HG03103 (cell line): ENCODE data around the gene ZNF579.

Source experiments
- ATAC-seq: cut with Tn5 transposase; IDR thresholded peaks from one replicate; pipeline ENCODE4 v1.9.1; 2021; ENCODE audit warnings: low read depth; ENCODE audit not compliant: unreplicated experiment

Gene ZNF579

GRCh38 chr19:55611983-55612645 lies 31.5 kb upstream of the ZNF579 start:
- ATAC-seq: no peak

- no peak for ATAC-seq
These were observed 30.8 kb upstream of the ZNF579 start for GRCh38 chr19:55611300-55611982.

GRCh38 chr19:55609326-55609725 lies 28.7 kb upstream of the ZNF579 start:
- ATAC-seq: no peak

GRCh38 chr19:55606817-55607216 lies 26.2 kb upstream of the ZNF579 start:
- ATAC-seq: no peak

GRCh38 chr19:55606471-55606787 lies 25.8 kb upstream of the ZNF579 start:
- ATAC-seq: no peak

- ATAC-seq: peak; percentile 19
These were observed 25.2 kb upstream of the ZNF579 start, which contains the start of gene ZNF865 for GRCh38 chr19:55605637-55606470. Gene ZNF865, plus strand, starts transcription at chr19:55605647. Its CDS starts 7,972 bp downstream, at chr19:55613619.

- peak; percentile 59 for ATAC-seq
These were observed 24.6 kb upstream of the ZNF579 start for GRCh38 chr19:55605207-55605636.

GRCh38 chr19:55603581-55604292 lies 23.1 kb upstream of the ZNF579 start:
- no peak for ATAC-seq

GRCh38 chr19:55603115-55603514 lies 22.5 kb upstream of the ZNF579 start:
- no peak for ATAC-seq

GRCh38 chr19:55602104-55603001 lies 21.7 kb upstream of the ZNF579 start:
- ATAC-seq: no peak

GRCh38 chr19:55601084-55601483 lies 20.4 kb upstream of the ZNF579 start:
- no peak for ATAC-seq

GRCh38 chr19:55600662-55601028 lies 20.0 kb upstream of the ZNF579 start:
- ATAC-seq: no peak

- ATAC-seq: peak; percentile 34
These were observed 19.4 kb upstream of the ZNF579 start, which contains the start of gene ZNF524 for GRCh38 chr19:55599842-55600661. Gene ZNF524, plus strand, starts transcription at chr19:55600288. Its CDS starts 1,825 bp downstream, at chr19:55602113.

GRCh38 chr19:55599468-55599841 lies 18.8 kb upstream of the ZNF579 start, which contains the start of gene FIZ1:
Gene FIZ1, minus strand, starts transcription at chr19:55599517. Its CDS starts 1,652 bp downstream, at chr19:55597865.
- peak; percentile 43 for ATAC-seq

- ATAC-seq: peak; percentile 43
These were observed 18.2 kb upstream of the ZNF579 start for GRCh38 chr19:55598719-55599467.

- no peak for ATAC-seq
These were observed 17.4 kb upstream of the ZNF579 start for GRCh38 chr19:55598034-55598433.

GRCh38 chr19:55597501-55597921 lies 16.9 kb upstream of the ZNF579 start:
- no peak for ATAC-seq

GRCh38 chr19:55596304-55596703 lies 15.7 kb upstream of the ZNF579 start:
- no peak for ATAC-seq
